Spleen (tissue), 13 donors: Measurements from ENCODE around the gene PODXL. TPM values are rescaled to one million over a fixed set of nuclear protein-coding genes. Genes with fewer than 3 reads are reported as not detected.

Source experiments
- DNase-seq: peaks from one replicate; pipeline ENCODE4 v3.0.0-alpha.2; 2020
- H3K27ac ChIP-seq, 8 donors: fragments of 200-600 bp; sonication (generic) in 7 of 8; 1 replicate in 4 of 8; 2 replicates in 4 of 8; pipeline versions ENCODE4 v1.5.0 to v1.8.0; 2016 to 2021; ENCODE audit warnings: inconsistent platforms in 4 of 8, mild to moderate bottlenecking in 4 of 8, moderate library complexity in 1 of 8
- H3K27me3 ChIP-seq, 7 donors: fragments of 200-600 bp; sonication (generic) in 6 of 7; replicated peaks in 1 of 7; 1 replicate in 4 of 7; 2 replicates in 3 of 7; pipeline versions ENCODE4 v1.5.0 to v1.8.0; 2016 to 2021; ENCODE audit warnings: inconsistent platforms in 3 of 7, mild to moderate bottlenecking in 1 of 7
- H3K36me3 ChIP-seq, 6 donors: fragments of 200-600 bp; sonication (generic) in 5 of 6; 1 replicate in 4 of 6; 2 replicates in 2 of 6; pipeline versions ENCODE4 v1.5.0 to v1.8.0; 2016 to 2021; ENCODE audit warnings: inconsistent platforms in 2 of 6
- H3K4me1 ChIP-seq, 6 donors: fragments of 200-600 bp; sonication (generic) in 5 of 6; 1 replicate in 3 of 6; 2 replicates in 3 of 6; pipeline versions ENCODE4 v1.5.0 to v1.8.0; 2016 to 2021; ENCODE audit warnings: inconsistent platforms in 3 of 6
- H3K4me3 ChIP-seq, 8 donors: fragments of 200-600 bp; sonication (generic) in 7 of 8; 1 replicate in 4 of 8; 2 replicates in 4 of 8; pipeline versions ENCODE4 v1.5.0 to v1.8.0; 2016 to 2021; ENCODE audit warnings: inconsistent platforms in 4 of 8, mild to moderate bottlenecking in 4 of 8, moderate library complexity in 2 of 8
- H3K9me3 ChIP-seq, 8 donors: fragments of 200-600 bp; sonication (generic) in 7 of 8; 1 replicate in 4 of 8; 2 replicates in 4 of 8; pipeline versions ENCODE4 v1.5.0 to v1.8.0; 2016 to 2021; ENCODE audit warnings: inconsistent platforms in 4 of 8
- CTCF ChIP-seq, 11 experiments: fragments of 200-600 bp in 7 of 11; fragments of 450-650 bp in 4 of 11; sonication (generic) in 4 of 11; IDR thresholded peaks in 8 of 11; conservative IDR thresholded peaks in 3 of 11; 1 replicate in 7 of 11; 2 replicates in 4 of 11; pipeline versions ENCODE4 v1.4.0 to v1.8.0; 2016 to 2021; ENCODE audit warnings: antibody characterized with exemption in 11 of 11, inconsistent platforms in 4 of 11, mild to moderate bottlenecking in 1 of 11
- POLR2A ChIP-seq, 3 donors: fragments of 450-650 bp; IDR thresholded peaks; one replicate each; pipeline ENCODE4 v1.5.1; 2017; ENCODE audit warnings: antibody characterized with exemption in 3 of 3, mild to moderate bottlenecking in 1 of 3
- POLR2AphosphoS5 ChIP-seq, 3 donors: sonication (generic); formaldehyde crosslinking; IDR thresholded peaks; one replicate each; pipeline ENCODE4 v1.5.1; 2017; ENCODE audit warnings: antibody characterized with exemption in 3 of 3
- WGBS, 5 donors: extraction: QIAGEN DNeasy Blood & Tissue Kit in 3 of 5; methylation state at CpG; one replicate each; pipeline versions ENCODE4 v1.1.5 to v1.1.7; 2013 to 2018; 5-methylcytosine and 5-hydroxymethylcytosine counted together
- intact Hi-C: fragments of 100-400 bp; cut with DNase I; formaldehyde crosslinking; loops from one replicate; pipeline ENCODE4 v1.15.0; 2023; ENCODE audit warnings: low total_unique reads
- long read RNA-seq, 2 donors: transcript quantifications; one replicate each; lab custom pipeline, GENCODE V29; 2026
- polyA plus RNA-seq, 3 donors: library from polyadenylated mRNA; stranded (reverse); fragments of 200-250 nt; gene quantifications; one replicate each; pipeline ENCODE4 v1.2.1, GENCODE V29; 2013
- total RNA-seq, 7 donors: library from RNA; depleted of rRNA in 3 of 7; stranded (reverse); fragments of >200 nt in 3 of 7; fragmentation: NEBNext Ultra II Directional in 4 of 7; extraction: Animal tissue kit (Norgen Biotek cat#: 25700) in 4 of 7; gene quantifications; one replicate each; pipeline versions ENCODE4 v1.1.0 to v1.2.1, GENCODE V29; 2016 to 2021
- donor health status: healthy with polysubstance abuse.
- donor health status: DM: no; HTN: no; CAD: no; lungs with moderate emphysema.
- donor health status: DM: no; HTN: no; CAD: no.
- donor health status: Bipolar disorder and iron deficiency.
- donor health status: healthy.
- donor health status: DM: no; HTN: no; CAD: no.
- donor health status: DM: yes; HTN: yes; CAD: no.

PODXL gene
- 10 to 100 TPM; 12.8 to 27.5 (median 18.7) TPM for total RNA-seq
- polyA plus RNA-seq = 1 to 10 TPM; 1.9 to 5.0 (median 2.9) TPM
- long read RNA-seq, donor 1, partial matches to known transcripts = 5 of 7 reads
- long read RNA-seq, donor 1, other reads (novel, unspliced or antisense) = 0 of 7 reads
- long read RNA-seq, donor 2, full-length matches to known transcripts = 4 of 4 reads
- long read RNA-seq, donor 2, partial matches to known transcripts = 0 of 4 reads
- long read RNA-seq, donor 2, other reads (novel, unspliced or antisense) = 0 of 4 reads

GRCh38 chr7:131556053-131556908, at the start of gene PODXL:
Gene PODXL, minus strand, starts transcription at chr7:131556628. Its CDS starts 269 bp downstream, at chr7:131556359.
- Histone ChIP-seq H3K4me3 (peak within 1 kb of the TSS; percentile 59 to 85 (median 68)), H3K27me3 (peaks cover 0 to 58% (median 18%) of the 10 kb centered on the region in 7 donors), H3K27ac (peak within 1 kb of the TSS in 6 of 8 donors; percentile 43 to 77 (median 68)), H3K9me3 (no peaks in the 10 kb centered on the region), H3K4me1 (peaks cover 17 to 51% (median 37%) of the 10 kb centered on the region in 6 donors), H3K36me3 (no peaks in the 10 kb centered on the region)
- TF ChIP-seq POLR2AphosphoS5 (IDR thresholded peaks at IDR 0.05) (peak in 2 of 3 donors; percentile 61 to 72), POLR2A (IDR thresholded peaks at IDR 0.05) (no peak), CTCF (IDR thresholded peaks at IDR 0.05 in 8 of 11, conservative IDR thresholded peaks at IDR 0.05 in 3 of 11) (no peak)
- 0 to 1% (median 0%) methylated on average over 16 to 105 of the region's 112 CpGs for WGBS, 5 donors
- intact Hi-C loops = no loop called here
- peak; percentile 91 for DNase-seq

GRCh38 chr7:131605280-131605878, 49.0 kb upstream of the PODXL start:
- Histone ChIP-seq H3K27ac (no peak overlapping the region), H3K9me3 (no peaks in the 10 kb centered on the region), H3K4me1 (no peaks in the 10 kb centered on the region), H3K36me3 (no peaks in the 10 kb centered on the region), H3K27me3 (peaks cover 0 to 39% (median 0%) of the 10 kb centered on the region in 7 donors), H3K4me3 (no peak overlapping the region)
- intact Hi-C loops = no loop called here
- 59 to 70% (median 65%) methylated on average over 9 of the region's 9 CpGs for WGBS, 5 donors
- DNase-seq = no peak
- TF ChIP-seq POLR2AphosphoS5 (IDR thresholded peaks at IDR 0.05) = no peak
- TF ChIP-seq CTCF (IDR thresholded peaks at IDR 0.05 in 8 of 11, conservative IDR thresholded peaks at IDR 0.05 in 3 of 11) = no peak
- TF ChIP-seq POLR2A (IDR thresholded peaks at IDR 0.05) = no peak

GRCh38 chr7:131604841-131605279, 48.4 kb upstream of the PODXL start:
- no peak for DNase-seq
- 66 to 71% (median 70%) methylated on average over 7 of the region's 7 CpGs for WGBS, 5 donors
- no peak overlapping the region for H3K4me3 ChIP-seq
- H3K27ac ChIP-seq = no peak overlapping the region
- no peaks in the 10 kb centered on the region for H3K9me3 ChIP-seq
- TF ChIP-seq POLR2A (IDR thresholded peaks at IDR 0.05) (no peak), POLR2AphosphoS5 (IDR thresholded peaks at IDR 0.05) (no peak), CTCF (IDR thresholded peaks at IDR 0.05 in 8 of 11, conservative IDR thresholded peaks at IDR 0.05 in 3 of 11) (no peak)
- intact Hi-C loops = no loop called here
- no peaks in the 10 kb centered on the region for H3K4me1 ChIP-seq
- H3K36me3 ChIP-seq = no peaks in the 10 kb centered on the region
- peaks cover 0 to 39% (median 0%) of the 10 kb centered on the region in 7 donors for H3K27me3 ChIP-seq
